ENCODE results near the gene UBA1.

GRCh38 chrX:47204970-47205369 lies 11.3 kb downstream of the UBA1 start:
- no peak for TF ChIP-seq GABPA (IDR thresholded peaks at IDR 0.05; ENCODE audit: borderline replicate concordance, insufficient read depth, low read length)
- TF ChIP-seq TAF1 (IDR thresholded peaks at IDR 0.05; ENCODE audit: low read depth, low read length): no peak
- TF ChIP-seq, protein P1, sequence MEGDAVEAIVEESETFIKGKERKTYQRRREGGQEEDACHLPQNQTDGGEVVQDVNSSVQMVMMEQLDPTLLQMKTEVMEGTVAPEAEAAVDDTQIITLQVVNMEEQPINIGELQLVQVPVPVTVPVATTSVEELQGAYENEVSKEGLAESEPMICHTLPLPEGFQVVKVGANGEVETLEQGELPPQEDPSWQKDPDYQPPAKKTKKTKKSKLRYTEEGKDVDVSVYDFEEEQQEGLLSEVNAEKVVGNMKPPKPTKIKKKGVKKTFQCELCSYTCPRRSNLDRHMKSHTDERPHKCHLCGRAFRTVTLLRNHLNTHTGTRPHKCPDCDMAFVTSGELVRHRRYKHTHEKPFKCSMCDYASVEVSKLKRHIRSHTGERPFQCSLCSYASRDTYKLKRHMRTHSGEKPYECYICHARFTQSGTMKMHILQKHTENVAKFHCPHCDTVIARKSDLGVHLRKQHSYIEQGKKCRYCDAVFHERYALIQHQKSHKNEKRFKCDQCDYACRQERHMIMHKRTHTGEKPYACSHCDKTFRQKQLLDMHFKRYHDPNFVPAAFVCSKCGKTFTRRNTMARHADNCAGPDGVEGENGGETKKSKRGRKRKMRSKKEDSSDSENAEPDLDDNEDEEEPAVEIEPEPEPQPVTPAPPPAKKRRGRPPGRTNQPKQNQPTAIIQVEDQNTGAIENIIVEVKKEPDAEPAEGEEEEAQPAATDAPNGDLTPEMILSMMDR (IDR thresholded peaks at IDR 0.05; ENCODE audit: control extremely low read depth in 1 of 3, insufficient read depth in 1 of 3, low read depth in 1 of 3, low read length in 3 of 3): peak in 1 of 3 experiments; percentile 2; a peak in 1 of 4 replicates
- no peak for TF ChIP-seq RNF2 (IDR thresholded peaks at IDR 0.05; ENCODE audit: borderline replicate concordance, low read depth, low read length, missing control alignments, poor library complexity, severe bottlenecking)
- TF ChIP-seq SIX5 (IDR thresholded peaks at IDR 0.05; ENCODE audit: low read depth, low read length): no peak
- TF ChIP-seq POLR2AphosphoS5 (IDR thresholded peaks at IDR 0.05; ENCODE audit: low read depth, low read length): no peak
- no peak for TF ChIP-seq CHD2 (IDR thresholded peaks at IDR 0.05; ENCODE audit: low read length)
- TF ChIP-seq POLR2A (IDR thresholded peaks at IDR 0.05; ENCODE audit: control extremely low read depth in 1 of 2, low read depth in 2 of 2, low read length in 2 of 2): no peak
- no peak for TF ChIP-seq EZH2 (IDR thresholded peaks at IDR 0.05; ENCODE audit: low read depth, low read length, severe bottlenecking)
- no peak for TF ChIP-seq CEBPB (IDR thresholded peaks at IDR 0.05; ENCODE audit: low read depth, low read length)

Measured in H1 (cell line).